Heart right ventricle (tissue), 16 donors: ENCODE results near the gene EFL1. TPM values are rescaled to one million over a fixed set of nuclear protein-coding genes. Genes with fewer than 3 reads are reported as not detected.
A peak's percentile ranks its signal among the peaks of the same experiment; 100 is the strongest.

ENCODE experiments used
- ATAC-seq, 8 donors: fragments of 200-7000 bp; cut with Tn5 transposase; one replicate each; pipeline ENCODE4 v1.9.1; 2020; ENCODE audit warnings: mild to moderate bottlenecking in 8 of 8, moderate library complexity in 8 of 8, moderate number of reproducible peaks in 1 of 8
- DNase-seq, 2 donors: peaks; one replicate each; pipeline ENCODE4 v3.0.0-alpha.2; 2020
- H3K27ac ChIP-seq, 10 donors: fragments of 200-600 bp; sonication (generic) in 2 of 10; one replicate each; pipeline versions ENCODE4 v1.5.0 to v1.8.0; 2020 to 2022; ENCODE audit warnings: mild to moderate bottlenecking in 3 of 10
- H3K27me3 ChIP-seq, 7 donors: fragments of 200-600 bp; one replicate each; pipeline ENCODE4 v1.8.0; 2021 to 2022; ENCODE audit warnings: mild to moderate bottlenecking in 2 of 7
- H3K36me3 ChIP-seq, 9 donors: fragments of 200-600 bp; sonication (generic) in 1 of 9; one replicate each; pipeline versions ENCODE4 v1.5.0 to v1.8.0; 2020 to 2022; ENCODE audit warnings: mild to moderate bottlenecking in 2 of 9
- H3K4me1 ChIP-seq, 9 donors: fragments of 200-600 bp; sonication (generic) in 1 of 9; one replicate each; pipeline versions ENCODE4 v1.5.0 to v1.8.0; 2020 to 2022; ENCODE audit warnings: mild to moderate bottlenecking in 4 of 9
- H3K4me3 ChIP-seq, 10 donors: fragments of 200-600 bp; sonication (generic) in 2 of 10; one replicate each; pipeline versions ENCODE4 v1.5.0 to v1.8.0; 2020 to 2022; ENCODE audit warnings: mild to moderate bottlenecking in 7 of 10, moderate library complexity in 2 of 10
- H3K9me3 ChIP-seq, 11 donors: fragments of 200-600 bp in 10 of 11; sonication (generic) in 2 of 11; one replicate each; pipeline versions ENCODE4 v1.5.0 to v1.8.0; 2013 to 2022; ENCODE audit warnings: mild to moderate bottlenecking in 2 of 11, control low read depth in 1 of 11, moderate library complexity in 1 of 11
- WGBS, 2 donors: extraction: QIAGEN DNeasy Blood & Tissue Kit; methylation state at CpG; one replicate each; pipeline ENCODE4 v1.1.7; 2013; ENCODE audit warnings: inconsistent platforms in 1 of 2; 5-methylcytosine and 5-hydroxymethylcytosine counted together
- intact Hi-C, 10 donors: fragments of 100-400 bp; cut with DNase I; formaldehyde crosslinking; loops; one replicate each; pipeline versions ENCODE4 v1.11.1 to v1.14.2; 2022
- polyA plus RNA-seq, 2 donors: library from polyadenylated mRNA; stranded (reverse); fragments of 200-250 nt; gene quantifications; one replicate each; pipeline ENCODE4 v1.2.3, GENCODE V29; 2013
- total RNA-seq, 10 donors: library from RNA; stranded (reverse); fragmentation: NEBNext Ultra II Directional in 3 of 10; extraction: Animal tissue kit (Norgen Biotek cat#: 25700) in 3 of 10; gene quantifications; one replicate each; pipeline versions ENCODE4 v1.2.1 to v1.2.4, GENCODE V29; 2021 to 2023
- TF ChIP-seq, protein P1 (sequence below), 9 donors: fragments of 200-600 bp; sonication (generic) in 2 of 9; IDR thresholded peaks; one replicate each; pipeline versions ENCODE4 v1.5.0 to v1.8.0; 2021 to 2022; ENCODE audit warnings: antibody characterized with exemption in 9 of 9, mild to moderate bottlenecking in 5 of 9, moderate library complexity in 1 of 9
- donor health status: Arrhythmogenic right ventricular cardiomyopathy.
- donor health status: ischemic (EF 13 %, LVEDD 7.1; RV severe dilation, severe dysfunction).
- donor health status: healthy with polysubstance abuse.
- donor health status: DM: no; HTN: yes; CAD: no.
- donor health status: DM: no; HTN: no; CAD: no.
- donor health status: ischemic (EF 25% LVEDD 6.9; RV normal size, moderate dysfunction).
- donor health status: ischemic (EF 25% LVEDD 5.7; RV mildly dilated, moderate dysfunction).
- donor health status: healthy.
- donor health status: DM: yes; HTN: yes; CAD: no.
- donor health status: Ischemic cardiomyopathy.
- donor health status: ischemic (EF 35%, LVEDD 5.7; RV mildly dilated, moderate dysfunction).
- donor health status: nonischemic (EF 11% LVEDD 7.7; RV severe dilation, severe dysfunction).
- donor health status: DM: yes; HTN: yes; CAD: no.
- donor health status: PGD.
- donor health status: ischemic (EF 29% LVEDD 5.4; RV normal size, mild dysfunction).
- donor health status: nonischemic (EF 23%, LVEDD 6.1; RV moderate dilation, normal function).

EFL1 gene
- total and polyA plus RNA-seq, 12 donors, result 3.7 to 19.3 (median 13.5) TPM

GRCh38 chr15:82132742-82133141 lies 129.8 kb downstream of the EFL1 start:
- intact Hi-C loops, result loop anchor here in 1 of 10 donors (10.0 kb wide), 1 partner anchor 658 kb away; no protein-coding TSS in a partner anchor
- Histone ChIP-seq H3K27ac (no peak overlapping the region), H3K27me3 (no peaks in the 10 kb centered on the region), H3K9me3 (no peaks in the 10 kb centered on the region), H3K36me3 (peaks cover 0 to 88% (median 0%) of the 10 kb centered on the region in 9 donors), H3K4me1 (no peaks in the 10 kb centered on the region), H3K4me3 (no peak overlapping the region)
- DNase-seq, result no peak
- TF ChIP-seq, protein P1, sequence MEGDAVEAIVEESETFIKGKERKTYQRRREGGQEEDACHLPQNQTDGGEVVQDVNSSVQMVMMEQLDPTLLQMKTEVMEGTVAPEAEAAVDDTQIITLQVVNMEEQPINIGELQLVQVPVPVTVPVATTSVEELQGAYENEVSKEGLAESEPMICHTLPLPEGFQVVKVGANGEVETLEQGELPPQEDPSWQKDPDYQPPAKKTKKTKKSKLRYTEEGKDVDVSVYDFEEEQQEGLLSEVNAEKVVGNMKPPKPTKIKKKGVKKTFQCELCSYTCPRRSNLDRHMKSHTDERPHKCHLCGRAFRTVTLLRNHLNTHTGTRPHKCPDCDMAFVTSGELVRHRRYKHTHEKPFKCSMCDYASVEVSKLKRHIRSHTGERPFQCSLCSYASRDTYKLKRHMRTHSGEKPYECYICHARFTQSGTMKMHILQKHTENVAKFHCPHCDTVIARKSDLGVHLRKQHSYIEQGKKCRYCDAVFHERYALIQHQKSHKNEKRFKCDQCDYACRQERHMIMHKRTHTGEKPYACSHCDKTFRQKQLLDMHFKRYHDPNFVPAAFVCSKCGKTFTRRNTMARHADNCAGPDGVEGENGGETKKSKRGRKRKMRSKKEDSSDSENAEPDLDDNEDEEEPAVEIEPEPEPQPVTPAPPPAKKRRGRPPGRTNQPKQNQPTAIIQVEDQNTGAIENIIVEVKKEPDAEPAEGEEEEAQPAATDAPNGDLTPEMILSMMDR (IDR thresholded peaks at IDR 0.05), result no peak
- 82 to 95% methylated on average over 2 of the region's 2 CpGs for WGBS, 2 donors
- no peak for ATAC-seq

DNA sequence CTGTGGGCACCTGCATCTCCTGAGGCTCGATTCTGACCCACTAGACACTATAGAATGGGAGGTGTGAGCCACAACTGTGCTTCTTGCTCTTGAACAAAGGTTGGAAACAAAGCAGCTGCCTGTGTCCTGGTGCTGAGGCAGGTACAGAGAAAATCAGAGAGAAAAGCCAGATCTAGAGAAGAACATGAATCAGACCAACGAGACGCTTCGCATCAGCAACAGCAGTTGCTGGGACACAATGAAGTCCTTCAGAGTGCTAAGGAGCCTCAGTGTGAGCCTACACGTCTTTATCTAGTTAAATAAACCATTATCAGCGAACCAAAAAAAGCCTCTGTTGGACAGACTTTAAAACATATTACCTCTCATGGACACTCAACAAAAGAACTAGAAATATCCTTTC lies 130.4 kb downstream of the EFL1 start:
- Histone ChIP-seq H3K4me3 (no peak overlapping the region), H3K9me3 (no peaks in the 10 kb centered on the region), H3K36me3 (peaks cover 0 to 82% (median 0%) of the 10 kb centered on the region in 9 donors), H3K27me3 (no peaks in the 10 kb centered on the region), H3K27ac (no peak overlapping the region), H3K4me1 (no peaks in the 10 kb centered on the region)
- intact Hi-C loops, result loop anchor here in 1 of 10 donors (10.0 kb wide), 1 partner anchor 657 kb away; no protein-coding TSS in a partner anchor
- no peak for DNase-seq
- TF ChIP-seq, protein P1 (IDR thresholded peaks at IDR 0.05), result no peak
- no peak for ATAC-seq
- WGBS, 2 donors, result 88 to 91% methylated on average over 6 of the region's 6 CpGs

DNA sequence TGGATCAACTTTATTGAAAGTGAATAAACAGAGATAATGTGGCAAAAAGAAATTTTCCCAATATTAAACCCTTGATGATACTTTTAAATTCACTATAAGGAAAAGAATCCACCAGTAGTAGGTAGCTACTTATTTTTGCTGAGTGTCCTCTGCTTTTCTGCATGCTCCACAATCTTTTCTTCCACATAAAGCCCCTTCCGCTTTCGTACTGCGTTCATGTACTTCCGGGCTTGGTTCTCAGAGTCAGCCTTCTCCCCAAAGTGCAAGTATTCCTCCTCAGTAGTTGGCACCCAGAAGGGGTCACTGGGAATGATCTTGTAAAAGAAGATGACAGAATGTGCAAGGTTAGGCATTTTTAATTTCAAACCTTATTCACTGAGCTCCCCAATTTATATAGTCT lies 132.3 kb downstream of the EFL1 start:
- Histone ChIP-seq H3K9me3 (no peaks in the 10 kb centered on the region), H3K27me3 (no peaks in the 10 kb centered on the region), H3K4me1 (no peaks in the 10 kb centered on the region), H3K27ac (peak overlapping the region in 1 of 10 donors; percentile 4), H3K4me3 (no peak overlapping the region), H3K36me3 (peaks cover 0 to 70% (median 0%) of the 10 kb centered on the region in 9 donors)
- ATAC-seq, result peak in 1 of 8 donors; percentile 34
- intact Hi-C loops, result loop anchor here in 1 of 10 donors (10.0 kb wide), 1 partner anchor 655 kb away; no protein-coding TSS in a partner anchor
- TF ChIP-seq, protein P1 (IDR thresholded peaks at IDR 0.05), result no peak
- 91% methylated on average over 4 of the region's 4 CpGs for WGBS, 2 donors
- no peak for DNase-seq

GRCh38 chr15:82129761-82130160 lies 132.8 kb downstream of the EFL1 start:
- Histone ChIP-seq H3K4me3 (no peak overlapping the region), H3K36me3 (peaks cover 0 to 69% (median 0%) of the 10 kb centered on the region in 9 donors), H3K9me3 (no peaks in the 10 kb centered on the region), H3K27ac (peak overlapping the region in 1 of 10 donors; percentile 4), H3K27me3 (no peaks in the 10 kb centered on the region), H3K4me1 (no peaks in the 10 kb centered on the region)
- TF ChIP-seq, protein P1 (IDR thresholded peaks at IDR 0.05), result no peak
- DNase-seq (no peak), ATAC-seq (no peak)
- 79 to 84% methylated on average over 5 of the region's 5 CpGs for WGBS, 2 donors
- intact Hi-C loops, result loop anchor here in 1 of 10 donors (10.0 kb wide), 1 partner anchor 655 kb away; no protein-coding TSS in a partner anchor
